Sigmoid colon (tissue), 4 donors: ENCODE results near the gene C19orf44.

Experiments used
- EP300 ChIP-seq, 4 donors: sonication (generic); formaldehyde crosslinking; IDR thresholded peaks; one replicate each; pipeline ENCODE4 v1.6.1; 2017; ENCODE audit warnings: antibody characterized with exemption in 4 of 4
- POLR2A ChIP-seq, 2 donors: fragments of 450-650 bp; IDR thresholded peaks; one replicate each; pipeline ENCODE4 v1.6.1; 2016; ENCODE audit warnings: antibody characterized with exemption in 2 of 2, mild to moderate bottlenecking in 2 of 2, moderate library complexity in 2 of 2
- POLR2AphosphoS5 ChIP-seq, 4 donors: sonication (generic); formaldehyde crosslinking; IDR thresholded peaks; one replicate each; pipeline ENCODE4 v1.6.1; 2017; ENCODE audit warnings: antibody characterized with exemption in 4 of 4
- TF ChIP-seq, protein P1 (sequence below), 4 experiments: fragments of 450-650 bp in 3 of 4; fragments of 200-600 bp in 1 of 4; IDR thresholded peaks; one replicate each; pipeline ENCODE4 v1.5.1; 2016 to 2019; ENCODE audit warnings: antibody characterized with exemption in 4 of 4, mild to moderate bottlenecking in 3 of 4, moderate library complexity in 2 of 4

DNA sequence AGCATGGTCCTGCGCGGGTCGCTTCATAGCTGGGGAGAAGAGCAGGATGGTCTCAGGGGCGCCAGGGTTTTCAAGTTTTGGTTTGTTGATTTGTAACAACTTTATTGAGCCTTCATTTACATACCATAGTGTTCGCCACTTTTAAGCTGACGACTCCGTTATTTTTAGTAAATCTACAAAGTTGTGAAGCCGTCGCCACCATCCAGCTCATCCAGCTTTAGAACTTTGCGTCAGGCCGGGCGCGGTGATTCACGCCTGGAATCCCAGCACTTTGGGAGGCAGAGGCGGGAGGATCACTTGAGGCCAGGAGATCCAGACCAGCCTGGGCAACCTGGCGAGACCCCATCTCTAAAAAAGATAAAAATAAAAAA, 404 bp downstream of the C19orf44 start:
- TF ChIP-seq, protein P1, sequence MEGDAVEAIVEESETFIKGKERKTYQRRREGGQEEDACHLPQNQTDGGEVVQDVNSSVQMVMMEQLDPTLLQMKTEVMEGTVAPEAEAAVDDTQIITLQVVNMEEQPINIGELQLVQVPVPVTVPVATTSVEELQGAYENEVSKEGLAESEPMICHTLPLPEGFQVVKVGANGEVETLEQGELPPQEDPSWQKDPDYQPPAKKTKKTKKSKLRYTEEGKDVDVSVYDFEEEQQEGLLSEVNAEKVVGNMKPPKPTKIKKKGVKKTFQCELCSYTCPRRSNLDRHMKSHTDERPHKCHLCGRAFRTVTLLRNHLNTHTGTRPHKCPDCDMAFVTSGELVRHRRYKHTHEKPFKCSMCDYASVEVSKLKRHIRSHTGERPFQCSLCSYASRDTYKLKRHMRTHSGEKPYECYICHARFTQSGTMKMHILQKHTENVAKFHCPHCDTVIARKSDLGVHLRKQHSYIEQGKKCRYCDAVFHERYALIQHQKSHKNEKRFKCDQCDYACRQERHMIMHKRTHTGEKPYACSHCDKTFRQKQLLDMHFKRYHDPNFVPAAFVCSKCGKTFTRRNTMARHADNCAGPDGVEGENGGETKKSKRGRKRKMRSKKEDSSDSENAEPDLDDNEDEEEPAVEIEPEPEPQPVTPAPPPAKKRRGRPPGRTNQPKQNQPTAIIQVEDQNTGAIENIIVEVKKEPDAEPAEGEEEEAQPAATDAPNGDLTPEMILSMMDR (IDR thresholded peaks at IDR 0.05) = no peak
- no peak for TF ChIP-seq POLR2AphosphoS5 (IDR thresholded peaks at IDR 0.05)
- TF ChIP-seq EP300 (IDR thresholded peaks at IDR 0.05) = no peak
- TF ChIP-seq POLR2A (IDR thresholded peaks at IDR 0.05) = no peak
